Raji (cell line): ENCODE measurements around the gene LIX1.

Source experiments
- POLR2A ChIP-seq: IDR thresholded peaks from 2 replicates; pipeline ENCODE4 v1.6.1; 2011; ENCODE audit warnings: low read depth, low read length, control low read depth; ENCODE audit not compliant: insufficient read depth

The LIX1 gene

DNA sequence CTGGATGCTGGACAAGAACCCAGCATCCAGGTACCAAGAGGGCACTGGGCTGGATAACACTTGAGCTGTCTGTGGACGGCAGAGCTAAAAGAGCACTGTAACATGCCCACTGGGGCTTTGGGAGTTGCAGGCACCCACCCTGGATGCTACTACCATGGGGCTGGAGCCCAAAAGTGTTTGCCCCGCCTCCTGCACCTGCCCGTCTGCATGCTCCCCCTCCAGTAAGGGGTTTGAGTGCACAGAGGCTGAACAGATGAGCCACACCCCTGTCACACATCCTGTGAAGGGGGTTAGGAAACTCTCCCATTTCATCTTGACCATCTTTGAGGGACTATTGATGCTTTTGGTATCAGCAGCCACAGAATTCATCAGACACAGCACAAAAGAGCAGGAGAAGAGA lies 69.0 kb downstream of the LIX1 start:
- no peak for TF ChIP-seq POLR2A

DNA sequence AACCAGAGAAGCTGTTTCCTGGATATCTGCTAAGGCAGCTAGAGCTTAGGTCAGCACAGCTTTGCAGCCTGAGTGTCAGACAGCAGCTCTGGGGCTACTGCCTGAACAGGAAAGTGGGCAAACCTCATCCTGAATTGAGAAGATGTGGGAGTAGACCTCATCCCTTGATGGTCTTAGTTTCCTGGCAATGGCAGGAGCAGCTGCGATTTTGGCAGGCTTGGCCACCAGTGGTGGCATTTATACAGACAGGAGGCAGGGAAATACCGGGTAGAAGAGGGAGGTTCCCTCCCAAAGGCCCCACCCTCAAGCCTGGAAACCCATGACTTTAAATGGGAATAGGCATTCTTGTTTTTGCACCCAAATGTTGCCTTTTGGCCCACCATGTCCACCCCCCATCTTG lies 69.7 kb downstream of the LIX1 start:
- TF ChIP-seq POLR2A, result no peak

DNA sequence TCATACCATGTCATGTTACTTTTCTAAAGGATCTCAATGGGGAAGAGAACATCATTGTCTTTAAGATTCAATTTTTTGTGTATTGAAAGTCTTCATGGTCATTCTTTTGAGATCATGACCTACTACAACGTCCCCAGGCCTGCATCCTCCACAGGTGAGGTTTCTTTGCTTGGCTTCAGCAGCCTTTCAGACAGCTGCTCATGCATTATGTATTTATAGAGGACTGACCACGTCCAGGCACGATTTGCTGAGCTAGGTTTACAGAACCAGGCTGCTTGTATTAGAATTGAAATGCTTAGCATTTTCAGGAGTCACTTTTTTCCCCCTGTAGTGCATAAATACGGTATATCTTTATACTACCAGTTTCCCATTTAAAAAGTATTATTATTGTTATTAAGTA lies 70.4 kb downstream of the LIX1 start:
- TF ChIP-seq POLR2A, result no peak

DNA sequence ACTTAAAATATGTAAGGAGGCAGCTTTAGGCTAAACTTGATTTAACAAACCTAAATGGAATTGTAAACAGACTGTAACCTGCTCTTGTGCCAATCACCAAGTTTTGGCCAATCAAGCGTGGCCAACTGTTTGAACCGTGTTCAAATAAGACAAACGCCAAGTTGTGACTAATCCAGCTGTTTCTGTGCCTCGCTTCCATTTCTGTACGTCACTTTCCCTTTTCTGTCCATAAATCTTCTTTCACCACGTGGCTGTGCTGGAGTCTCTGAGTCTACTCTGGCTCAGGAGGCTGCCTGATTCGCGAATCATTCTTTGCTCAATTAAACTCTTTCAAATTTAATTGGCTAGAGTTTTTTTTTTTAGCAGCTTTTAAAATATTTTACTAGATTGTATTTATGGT lies 71.3 kb downstream of the LIX1 start:
- TF ChIP-seq POLR2A, result no peak

DNA sequence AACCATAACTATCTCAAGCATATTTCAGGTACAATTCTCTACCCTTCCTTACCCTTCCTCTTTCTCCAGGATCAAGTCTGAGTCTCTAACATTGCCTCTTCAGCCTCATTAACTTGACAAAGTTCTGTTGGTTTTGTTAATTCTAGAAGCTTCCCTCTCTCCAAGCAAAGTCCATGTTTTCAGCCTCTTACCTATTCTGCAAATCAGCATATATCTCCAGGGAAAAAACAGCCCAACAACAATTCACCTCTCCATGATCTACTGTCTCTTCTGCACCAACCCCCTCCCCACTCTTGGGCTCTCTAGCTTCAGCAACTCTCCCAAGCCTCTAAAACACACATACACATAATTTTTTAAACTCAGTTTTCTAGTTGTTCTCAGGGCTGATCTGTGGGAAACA lies 72.2 kb downstream of the LIX1 start:
- no peak for TF ChIP-seq POLR2A

DNA sequence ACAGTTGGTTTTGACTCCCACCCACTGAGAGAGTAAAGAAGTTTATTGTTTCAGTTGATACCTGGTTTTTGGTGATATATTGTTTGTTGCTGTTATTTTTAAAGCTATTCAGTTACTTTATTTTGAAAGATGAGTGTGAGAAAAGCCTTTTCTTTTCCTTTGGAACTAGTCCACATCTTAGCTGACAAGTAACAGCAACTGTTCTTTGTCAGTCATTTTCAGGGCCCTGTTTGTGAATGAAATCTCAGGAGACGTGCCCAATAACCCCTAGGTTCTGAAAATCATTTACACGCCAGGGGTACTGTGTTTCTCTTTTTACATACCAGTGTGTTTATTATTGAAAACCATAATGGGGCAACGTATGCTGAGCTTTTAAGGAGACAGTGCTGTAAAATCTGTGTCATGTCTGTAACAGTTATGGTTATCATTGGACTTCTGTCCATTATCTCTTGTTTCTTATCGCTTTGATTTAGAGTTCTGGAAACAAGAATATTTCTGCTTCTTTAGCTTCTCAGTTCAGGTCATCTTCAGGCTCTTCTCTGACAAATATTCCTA lies 75.0 kb downstream of the LIX1 start:
- TF ChIP-seq POLR2A, result no peak

DNA sequence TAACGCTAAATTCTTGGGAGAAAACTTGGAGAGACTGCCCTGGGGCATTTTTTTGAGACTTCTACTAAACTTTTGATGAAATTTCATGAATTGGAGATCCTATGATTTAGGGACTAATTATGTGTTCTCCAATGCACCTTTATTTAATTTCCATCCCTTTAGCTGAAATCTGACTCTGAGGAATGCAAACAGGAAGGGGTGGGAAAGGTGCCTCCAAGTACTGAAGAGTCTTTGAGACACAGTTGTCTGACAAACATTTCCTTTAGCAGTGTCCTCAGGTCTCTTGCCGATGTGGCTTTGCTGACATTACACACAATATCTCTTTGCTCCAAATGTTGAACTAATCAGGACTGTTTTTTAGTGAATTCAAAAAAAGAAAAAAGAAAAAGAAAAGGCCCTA lies 76.9 kb downstream of the LIX1 start:
- no peak for TF ChIP-seq POLR2A

DNA sequence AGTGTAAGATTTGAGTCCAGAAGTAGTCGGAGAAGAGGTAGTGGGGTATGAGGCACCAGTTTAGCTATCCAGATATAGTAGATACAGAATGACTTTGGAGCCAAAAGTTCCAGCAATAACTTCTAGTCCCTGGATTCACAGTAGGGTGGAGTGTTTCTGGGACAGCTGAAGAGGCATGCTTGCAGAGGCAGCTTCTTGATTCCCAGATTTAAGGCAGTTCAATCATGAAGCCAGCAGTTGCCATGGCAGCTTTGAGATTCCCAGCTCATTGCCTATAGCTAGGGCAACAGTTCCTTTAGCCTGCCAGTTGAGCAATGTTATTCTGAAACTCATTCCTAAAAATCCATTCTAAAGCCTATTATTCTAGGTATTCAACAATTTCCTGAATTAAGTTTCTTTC lies 79.2 kb downstream of the LIX1 start:
- TF ChIP-seq POLR2A, result no peak

DNA sequence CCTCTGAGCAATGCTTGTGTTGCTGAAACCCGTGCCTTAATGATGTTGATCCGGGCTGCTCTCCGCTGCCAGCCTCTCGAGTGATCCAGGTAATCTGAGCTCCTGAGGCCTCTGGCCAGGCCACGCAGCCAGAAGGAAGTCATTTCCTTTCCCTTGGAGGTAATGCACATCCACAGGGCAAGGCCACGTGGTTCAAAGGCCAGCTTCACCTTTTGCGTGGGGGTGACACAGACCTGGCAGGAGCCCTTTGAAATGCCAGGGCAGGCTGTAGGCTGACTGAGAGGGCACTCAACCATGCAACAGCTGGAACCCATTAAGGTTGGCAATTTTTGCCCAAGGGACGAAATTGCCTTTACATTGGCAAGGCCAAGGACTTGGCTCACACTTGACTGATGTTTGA lies 80.4 kb downstream of the LIX1 start:
- no peak for TF ChIP-seq POLR2A

DNA sequence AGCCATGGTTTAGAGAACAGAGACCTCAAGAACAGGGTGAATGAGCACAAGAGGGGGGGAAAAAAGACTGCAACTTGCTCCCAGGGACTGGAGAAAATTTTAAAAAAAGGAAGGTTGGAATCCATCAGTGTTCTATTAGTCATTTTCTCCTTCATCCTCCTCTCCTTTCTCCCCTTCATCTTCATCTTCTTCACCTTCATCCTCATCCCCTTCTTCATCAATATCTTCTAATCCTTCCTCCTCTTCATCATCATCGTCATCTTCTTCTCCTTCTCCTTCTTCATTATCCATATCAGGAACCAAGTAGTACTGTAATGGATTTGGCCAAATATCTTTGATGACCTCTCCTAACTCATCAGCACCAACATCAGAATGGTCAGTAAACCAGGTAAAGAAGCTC lies 86.1 kb downstream of the LIX1 start:
- TF ChIP-seq POLR2A, result no peak

DNA sequence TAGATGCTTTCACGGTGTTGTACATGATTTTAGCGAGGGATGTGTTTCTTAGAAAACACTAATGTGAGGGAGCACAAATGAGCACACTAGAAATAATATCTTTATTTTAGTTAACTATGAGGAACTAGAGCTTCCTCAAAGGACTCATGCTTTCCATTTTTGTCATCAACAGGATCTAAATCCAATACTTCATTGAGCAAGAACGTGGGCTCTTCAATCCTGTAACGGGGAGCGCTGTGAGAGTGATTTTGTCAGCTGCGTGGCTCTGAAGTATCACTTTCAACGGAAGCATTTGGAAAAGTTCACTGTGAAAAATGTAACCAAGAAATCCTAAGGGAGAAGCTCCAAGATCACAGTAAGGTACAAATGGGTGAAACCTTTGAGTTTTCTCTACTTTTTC lies 93.2 kb downstream of the LIX1 start:
- TF ChIP-seq POLR2A, result no peak

DNA sequence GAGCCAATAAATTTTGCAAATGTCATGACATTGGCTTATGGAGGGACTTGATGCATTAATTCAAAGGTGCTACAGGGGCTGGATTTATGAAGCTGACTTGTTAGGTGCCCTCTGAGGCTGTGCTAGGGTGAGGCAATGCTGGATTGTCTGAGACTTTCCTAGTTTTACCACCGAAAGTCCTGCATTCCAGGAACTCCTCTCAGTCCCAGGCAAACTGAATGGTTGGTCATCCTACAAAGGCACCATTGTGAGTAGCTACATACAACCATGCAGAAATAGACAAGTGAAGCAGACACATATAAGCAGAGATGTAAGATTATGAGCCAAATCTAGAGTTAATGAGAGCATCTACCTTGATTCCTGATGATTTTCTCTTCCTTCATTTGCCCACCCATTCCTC lies 95.3 kb downstream of the LIX1 start:
- no peak for TF ChIP-seq POLR2A

DNA sequence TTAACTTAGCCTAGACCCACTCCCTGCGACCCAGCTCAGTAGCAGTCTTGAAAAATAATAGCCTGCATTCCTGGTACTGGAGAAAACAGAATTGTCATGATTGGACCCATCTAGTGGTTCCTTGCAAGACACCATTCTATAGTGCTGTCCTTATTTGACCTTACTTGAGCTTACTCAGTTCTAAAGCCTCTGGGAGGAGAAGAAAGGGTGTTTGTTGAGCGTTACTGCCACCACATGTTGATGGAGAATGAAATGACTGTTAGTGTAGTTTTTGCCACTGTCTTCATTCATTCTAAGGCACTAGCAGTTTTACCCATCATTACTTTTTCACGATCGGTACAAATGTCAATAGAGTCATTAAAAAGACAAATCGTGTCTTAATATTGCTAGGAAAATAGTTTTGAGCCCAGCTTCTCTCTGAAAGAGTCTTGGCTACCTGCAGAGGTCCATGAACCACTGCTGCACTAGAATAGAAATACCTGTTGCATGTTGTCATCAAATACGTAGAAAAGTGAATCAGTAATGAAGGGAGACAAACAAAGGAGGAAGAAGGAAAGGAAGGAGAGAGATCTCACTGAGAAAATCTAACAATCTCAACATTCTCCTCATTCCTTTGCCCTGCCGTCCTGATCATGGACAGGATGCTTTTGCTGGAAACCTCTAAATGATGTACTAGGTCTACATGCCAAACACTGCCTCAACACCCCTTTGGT lies 96.0 kb downstream of the LIX1 start:
- TF ChIP-seq POLR2A, result no peak

DNA sequence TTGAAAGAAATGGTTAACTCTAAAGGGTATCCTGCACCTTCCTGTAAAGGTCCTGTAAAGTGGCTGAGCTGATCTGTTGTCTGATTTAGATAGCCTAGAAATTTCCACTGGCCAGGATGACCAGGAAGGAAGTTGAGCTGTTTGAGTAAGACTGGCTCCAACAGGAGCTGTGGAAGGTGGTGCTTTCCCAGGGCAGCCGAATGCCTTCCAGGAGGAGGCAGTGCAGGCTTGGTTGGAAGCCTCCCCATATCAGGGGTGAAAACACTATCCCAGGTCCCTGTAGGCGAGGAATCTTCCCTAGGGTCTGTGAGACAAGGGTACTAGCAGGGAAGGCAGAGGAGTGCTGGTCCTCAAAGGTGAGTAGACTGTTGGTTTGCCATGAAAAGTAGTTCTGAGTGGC lies 98.4 kb downstream of the LIX1 start:
- TF ChIP-seq POLR2A, result no peak

DNA sequence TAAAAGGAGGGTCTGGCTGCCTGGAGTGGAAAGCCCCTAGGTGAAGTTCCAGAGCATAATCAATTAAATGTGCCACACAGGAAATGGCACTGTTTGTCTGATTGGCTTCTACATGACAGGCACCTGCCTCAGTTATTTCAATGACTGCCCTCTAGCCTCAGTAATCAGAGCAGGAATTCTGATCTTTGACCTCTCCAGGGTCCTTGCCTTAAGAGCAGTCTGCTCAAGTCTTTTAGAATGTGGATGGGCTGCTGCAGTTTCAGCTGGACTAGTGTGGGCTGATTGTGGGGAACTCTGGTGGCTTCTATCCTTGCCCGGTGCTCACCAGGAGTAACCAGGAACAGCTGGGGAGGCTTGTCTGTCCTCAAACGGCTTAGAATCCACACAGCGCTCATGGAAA lies 98.9 kb downstream of the LIX1 start:
- no peak for TF ChIP-seq POLR2A

DNA sequence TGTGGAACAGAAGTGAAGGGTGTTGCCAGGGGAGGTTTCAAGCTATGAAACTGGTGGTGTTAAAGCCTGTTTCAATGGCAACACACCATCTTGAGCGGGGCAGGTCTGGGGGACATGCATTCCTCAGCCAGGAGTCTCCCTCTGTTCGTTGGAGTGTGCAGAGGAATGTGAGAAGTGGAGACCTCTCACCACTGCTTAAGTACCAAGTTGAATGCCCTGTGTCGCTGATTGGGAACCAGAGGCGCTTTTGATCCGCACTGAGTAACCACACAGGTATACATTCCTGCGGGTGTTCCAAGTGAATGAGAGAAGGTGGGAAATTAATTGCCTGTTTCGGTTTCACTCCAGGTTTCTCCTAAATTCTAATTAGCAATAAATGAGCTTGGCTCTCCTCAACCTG lies 99.4 kb downstream of the LIX1 start:
- TF ChIP-seq POLR2A, result no peak
